HEK293 (cell line): ENCODE data around the gene VTN.
A peak's percentile ranks its signal among the peaks of the same experiment; 100 is the strongest.

Experiments
- CTCF ChIA-PET: fragments of 350-600 bp; formaldehyde crosslinking; extraction: SDS; loops from one replicate; lab custom pipeline; 2021; ENCODE audit warnings: antibody characterized with exemption; lab: Yijun Ruan, JAX
- POLR2A ChIA-PET: fragments of 300-600 bp; formaldehyde crosslinking; extraction: SDS; loops from one replicate; lab custom pipeline; 2020; ENCODE audit warnings: antibody characterized with exemption, inconsistent platforms; lab: Yijun Ruan, JAX
- H3K27ac ChIP-seq: fragments of 200-500 bp; sonication (Bioruptor generic); 2 replicates; pipeline ENCODE4 v1.5.1; 2014; ENCODE audit warnings: low read depth, low read length, control low read depth, inconsistent platforms; ENCODE audit errors: extremely low read depth
- H3K36me3 ChIP-seq, 2 experiments: fragments of 200-500 bp in 1 of 2; sonication (Bioruptor generic) in 1 of 2; 1 replicate in 1 of 2; 2 replicates in 1 of 2; pipeline ENCODE4 v1.5.1; 2014 to 2017; ENCODE audit warnings: inconsistent platforms in 2 of 2, low read length in 2 of 2; ENCODE audit not compliant: control insufficient read depth in 2 of 2, insufficient read depth in 1 of 2
- H3K4me1 ChIP-seq: fragments of 200-500 bp; sonication (Bioruptor generic); 2 replicates; pipeline ENCODE4 v1.5.1; 2014; ENCODE audit warnings: mild to moderate bottlenecking, low read length, inconsistent platforms; ENCODE audit not compliant: control insufficient read depth, insufficient read depth
- H3K4me3 ChIP-seq: 2 replicates; pipeline ENCODE4 v1.5.1; 2011; ENCODE audit warnings: low read depth, mild to moderate bottlenecking, control low read depth, low read length, moderate library complexity
- H3K9me3 ChIP-seq: fragments of 200-500 bp; sonication (Bioruptor generic); 2 replicates; pipeline ENCODE4 v1.5.1; 2014; ENCODE audit warnings: low read depth, low read length, inconsistent platforms; ENCODE audit not compliant: control insufficient read depth, insufficient read depth
- BCL11A ChIP-seq: fragments of 450-650 bp; formaldehyde crosslinking; IDR thresholded peaks from 2 replicates; pipeline ENCODE4 v1.5.1; 2016; ENCODE audit warnings: low read depth, missing biosample characterization, missing genetic modification characterization
- EGR2 ChIP-seq: fragments of 450-650 bp; formaldehyde crosslinking; IDR thresholded peaks from 2 replicates; pipeline ENCODE4 v1.5.1; 2016; ENCODE audit warnings: low read depth, missing biosample characterization, missing genetic modification characterization
- IKZF3 ChIP-seq: fragments of 450-650 bp; IDR thresholded peaks from 2 replicates; pipeline ENCODE4 v1.5.0; 2018; ENCODE audit warnings: missing biosample characterization, mild to moderate bottlenecking, missing genetic modification characterization, moderate library complexity
- KLF1 ChIP-seq: fragments of 450-650 bp; formaldehyde crosslinking; IDR thresholded peaks from 2 replicates; pipeline ENCODE4 v1.5.1; 2016; ENCODE audit warnings: missing biosample characterization, missing genetic modification characterization
- KLF8 ChIP-seq: fragments of 450-650 bp; formaldehyde crosslinking; IDR thresholded peaks from 2 replicates; pipeline ENCODE4 v1.5.1; 2016; ENCODE audit warnings: missing biosample characterization, missing genetic modification characterization
- REPIN1 ChIP-seq: fragments of 450-650 bp; formaldehyde crosslinking; IDR thresholded peaks from 2 replicates; pipeline ENCODE4 v1.5.1; 2017; ENCODE audit warnings: missing biosample characterization, missing genetic modification characterization, low read depth
- SP2 ChIP-seq: fragments of 450-650 bp; formaldehyde crosslinking; IDR thresholded peaks from 2 replicates; pipeline ENCODE4 v1.5.1; 2016; ENCODE audit warnings: missing biosample characterization, missing genetic modification characterization
- TRIM28 ChIP-seq: IDR thresholded peaks from 2 replicates; pipeline ENCODE4 v1.6.1; 2011; ENCODE audit warnings: low read length, control low read depth, borderline replicate concordance
- ZBTB20 ChIP-seq: fragments of 450-650 bp; formaldehyde crosslinking; IDR thresholded peaks from 2 replicates; pipeline ENCODE4 v1.5.1; 2016; ENCODE audit warnings: missing biosample characterization, missing genetic modification characterization
- ZBTB8A ChIP-seq: fragments of 450-650 bp; formaldehyde crosslinking; IDR thresholded peaks from 2 replicates; pipeline ENCODE4 v1.5.1; 2016; ENCODE audit warnings: missing biosample characterization, missing genetic modification characterization
- ZFP69B ChIP-seq: fragments of 450-650 bp; formaldehyde crosslinking; IDR thresholded peaks from 2 replicates; pipeline ENCODE4 v1.5.1; 2016; ENCODE audit warnings: missing biosample characterization, missing genetic modification characterization
- ZNF10 ChIP-seq: fragments of 450-650 bp; formaldehyde crosslinking; IDR thresholded peaks from 2 replicates; pipeline ENCODE4 v1.5.1; 2017; ENCODE audit warnings: missing biosample characterization, missing genetic modification characterization
- ZNF132 ChIP-seq: fragments of 450-650 bp; formaldehyde crosslinking; IDR thresholded peaks from 2 replicates; pipeline ENCODE4 v1.5.1; 2017; ENCODE audit warnings: missing biosample characterization, missing genetic modification characterization, borderline replicate concordance
- ZNF266 ChIP-seq: fragments of 450-650 bp; formaldehyde crosslinking; IDR thresholded peaks from 2 replicates; pipeline ENCODE4 v1.5.1; 2016; ENCODE audit warnings: missing biosample characterization, missing genetic modification characterization, low read depth
- ZNF292 ChIP-seq: fragments of 450-650 bp; formaldehyde crosslinking; IDR thresholded peaks from 2 replicates; pipeline ENCODE4 v1.5.1; 2016; ENCODE audit warnings: low read depth, missing biosample characterization, missing genetic modification characterization, borderline replicate concordance
- ZNF335 ChIP-seq: fragments of 450-650 bp; formaldehyde crosslinking; conservative IDR thresholded peaks from 2 replicates; pipeline ENCODE4 v1.5.1; 2016; ENCODE audit warnings: missing biosample characterization, missing genetic modification characterization
- ZNF391 ChIP-seq: fragments of 450-650 bp; formaldehyde crosslinking; IDR thresholded peaks from 2 replicates; pipeline ENCODE4 v1.5.1; 2016; ENCODE audit warnings: low read depth, missing biosample characterization, missing genetic modification characterization, borderline replicate concordance
- ZNF394 ChIP-seq: fragments of 450-650 bp; formaldehyde crosslinking; IDR thresholded peaks from 2 replicates; pipeline ENCODE4 v1.5.1; 2016; ENCODE audit warnings: missing biosample characterization, missing genetic modification characterization, mild to moderate bottlenecking, moderate library complexity, borderline replicate concordance
- ZNF404 ChIP-seq: fragments of 450-650 bp; formaldehyde crosslinking; IDR thresholded peaks from 2 replicates; pipeline ENCODE4 v1.5.1; 2017; ENCODE audit warnings: missing biosample characterization, missing genetic modification characterization
- ZNF549 ChIP-seq: fragments of 450-650 bp; IDR thresholded peaks from 2 replicates; pipeline ENCODE4 v1.5.1; 2018; ENCODE audit warnings: missing biosample characterization, missing genetic modification characterization, mild to moderate bottlenecking, inconsistent platforms, moderate library complexity
- ZNF701 ChIP-seq: fragments of 450-650 bp; formaldehyde crosslinking; IDR thresholded peaks from 2 replicates; pipeline ENCODE4 v1.5.1; 2016; ENCODE audit warnings: missing biosample characterization, missing genetic modification characterization
- ZNF707 ChIP-seq: fragments of 450-650 bp; formaldehyde crosslinking; IDR thresholded peaks from 2 replicates; pipeline ENCODE4 v1.5.1; 2016; ENCODE audit warnings: missing biosample characterization, missing genetic modification characterization
- ZXDB ChIP-seq: fragments of 450-650 bp; formaldehyde crosslinking; IDR thresholded peaks from 2 replicates; pipeline ENCODE4 v1.5.1; 2016; ENCODE audit warnings: missing biosample characterization, missing genetic modification characterization
- TF ChIP-seq, protein P1 (sequence below): fragments of 450-650 bp; formaldehyde crosslinking; IDR thresholded peaks from 2 replicates; pipeline ENCODE4 v1.5.1; 2016; ENCODE audit warnings: missing biosample characterization, missing genetic modification characterization, low read depth
- TF ChIP-seq, protein P2 (sequence below): fragments of 450-650 bp; formaldehyde crosslinking; IDR thresholded peaks from 2 replicates; pipeline ENCODE4; 2016; ENCODE audit warnings: missing biosample characterization, missing genetic modification characterization
- TF ChIP-seq, protein P3 (sequence below): fragments of 450-650 bp; formaldehyde crosslinking; conservative IDR thresholded peaks from 2 replicates; pipeline ENCODE4 v1.5.1; 2016; ENCODE audit warnings: low read depth, missing biosample characterization, missing genetic modification characterization

The VTN gene

DNA sequence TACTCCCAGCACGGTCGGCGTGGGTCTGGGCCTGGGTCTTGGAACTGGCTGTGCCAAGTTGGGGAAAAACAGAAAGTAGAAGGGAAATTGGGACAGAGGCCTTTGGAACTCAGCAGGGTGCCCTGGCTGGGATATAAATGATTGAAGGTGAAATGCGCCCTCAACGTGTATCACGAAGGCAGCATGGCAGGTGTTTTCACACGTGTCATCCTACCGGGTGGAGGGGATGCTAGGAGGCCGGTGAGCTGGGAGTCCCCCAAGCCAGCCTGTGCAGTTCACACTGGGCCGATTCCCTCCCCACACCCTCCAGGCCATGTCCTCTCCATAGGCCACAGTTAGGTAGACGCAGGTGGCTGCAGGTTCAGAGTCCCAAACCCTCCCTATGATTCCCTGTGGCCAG is 28.6 kb downstream of the VTN start:
- Histone ChIP-seq H3K4me1 (peaks cover 4% of the 10 kb centered on the region), H3K9me3 (no peaks in the 10 kb centered on the region), H3K27ac (no peak overlapping the region), H3K36me3 (peaks cover 9 to 75% of the 10 kb centered on the region in 2 experiments; a peak in 1 of 3 replicates), H3K4me3 (no peak overlapping the region)
- ChIA-PET CTCF (no interaction called here), POLR2A (interaction anchor here (1.0 kb wide), 1 partner anchor 10 kb away, joined by 3 read pairs; no protein-coding TSS in a partner anchor)
- TF ChIP-seq BCL11A (tag by site-specific recombination) (no peak), ZNF701 (no peak), ZFP69B (tag by site-specific recombination) (no peak), ZBTB20 (no peak), ZNF404 (tag by site-specific recombination) (no peak), REPIN1 (tag by site-specific recombination) (no peak), ZXDB (tag by site-specific recombination) (no peak), ZNF132 (tag by site-specific recombination) (no peak), ZNF707 (tag by site-specific recombination) (no peak), ZBTB8A (tag by site-specific recombination) (no peak), ZNF549 (no peak), KLF8 (tag by site-specific recombination) (no peak), ZNF394 (tag by site-specific recombination) (no peak), ZNF266 (tag by site-specific recombination) (no peak), SP2 (tag by site-specific recombination) (no peak)
- TF ChIP-seq, protein P1, sequence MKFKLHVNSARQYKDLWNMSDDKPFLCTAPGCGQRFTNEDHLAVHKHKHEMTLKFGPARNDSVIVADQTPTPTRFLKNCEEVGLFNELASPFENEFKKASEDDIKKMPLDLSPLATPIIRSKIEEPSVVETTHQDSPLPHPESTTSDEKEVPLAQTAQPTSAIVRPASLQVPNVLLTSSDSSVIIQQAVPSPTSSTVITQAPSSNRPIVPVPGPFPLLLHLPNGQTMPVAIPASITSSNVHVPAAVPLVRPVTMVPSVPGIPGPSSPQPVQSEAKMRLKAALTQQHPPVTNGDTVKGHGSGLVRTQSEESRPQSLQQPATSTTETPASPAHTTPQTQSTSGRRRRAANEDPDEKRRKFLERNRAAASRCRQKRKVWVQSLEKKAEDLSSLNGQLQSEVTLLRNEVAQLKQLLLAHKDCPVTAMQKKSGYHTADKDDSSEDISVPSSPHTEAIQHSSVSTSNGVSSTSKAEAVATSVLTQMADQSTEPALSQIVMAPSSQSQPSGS (tag by site-specific recombination) = no peak
- TF ChIP-seq, protein P2, sequence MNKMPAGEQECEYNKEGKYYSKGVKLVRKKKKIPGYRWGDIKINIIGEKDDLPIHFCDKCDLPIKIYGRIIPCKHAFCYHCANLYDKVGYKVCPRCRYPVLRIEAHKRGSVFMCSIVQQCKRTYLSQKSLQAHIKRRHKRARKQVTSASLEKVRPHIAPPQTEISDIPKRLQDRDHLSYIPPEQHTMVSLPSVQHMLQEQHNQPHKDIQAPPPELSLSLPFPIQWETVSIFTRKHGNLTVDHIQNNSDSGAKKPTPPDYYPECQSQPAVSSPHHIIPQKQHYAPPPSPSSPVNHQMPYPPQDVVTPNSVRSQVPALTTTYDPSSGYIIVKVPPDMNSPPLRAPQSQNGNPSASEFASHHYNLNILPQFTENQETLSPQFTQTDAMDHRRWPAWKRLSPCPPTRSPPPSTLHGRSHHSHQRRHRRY (tag by site-specific recombination) = no peak

DNA sequence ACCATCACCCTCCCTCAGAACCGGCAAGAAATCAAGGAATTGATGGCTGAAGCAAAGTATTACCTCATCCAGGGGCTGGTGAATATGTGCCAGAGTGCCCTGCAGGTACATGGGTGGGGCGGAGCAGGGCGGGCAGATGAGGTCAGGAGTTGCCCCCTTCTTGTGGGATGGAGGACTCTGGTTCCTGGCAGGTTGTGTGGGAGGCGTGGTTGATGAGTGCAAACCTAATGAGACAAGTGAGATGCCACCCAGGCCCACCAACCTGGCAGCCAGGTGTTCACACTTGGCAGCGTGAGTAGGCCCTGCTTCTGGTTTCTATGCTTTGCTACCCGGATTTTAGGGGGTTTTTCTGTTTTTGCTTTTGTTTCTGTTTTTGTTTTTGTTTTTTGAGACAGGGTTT is 29.7 kb downstream of the VTN start:
- peaks cover 6% of the 10 kb centered on the region for H3K4me1 ChIP-seq
- no peak overlapping the region for H3K27ac ChIP-seq
- H3K9me3 ChIP-seq = no peaks in the 10 kb centered on the region
- no peak overlapping the region for H3K4me3 ChIP-seq
- CTCF ChIA-PET = interaction anchor here (0.6 kb wide), 1 partner anchor 89 kb away, joined by 5 read pairs; no protein-coding TSS in a partner anchor
- no peak for TF ChIP-seq TRIM28
- 0 out of 2 replicates have a peak, but pooled peaks have one; percentile 20 for TF ChIP-seq KLF1
- no peak for TF ChIP-seq ZNF10 (tag by site-specific recombination)
- peak; percentile 33; the same call in 1 of the 2 replicates for TF ChIP-seq EGR2 (tag by site-specific recombination)
- TF ChIP-seq, all 188 proteins: peak for 2
- POLR2A ChIA-PET = interaction anchor here (0.7 kb wide), 1 partner anchor 16 kb away, joined by 3 read pairs; no protein-coding TSS in a partner anchor
- H3K36me3 ChIP-seq = peaks cover 5 to 64% of the 10 kb centered on the region in 2 experiments; a peak in 1 of 3 replicates

DNA sequence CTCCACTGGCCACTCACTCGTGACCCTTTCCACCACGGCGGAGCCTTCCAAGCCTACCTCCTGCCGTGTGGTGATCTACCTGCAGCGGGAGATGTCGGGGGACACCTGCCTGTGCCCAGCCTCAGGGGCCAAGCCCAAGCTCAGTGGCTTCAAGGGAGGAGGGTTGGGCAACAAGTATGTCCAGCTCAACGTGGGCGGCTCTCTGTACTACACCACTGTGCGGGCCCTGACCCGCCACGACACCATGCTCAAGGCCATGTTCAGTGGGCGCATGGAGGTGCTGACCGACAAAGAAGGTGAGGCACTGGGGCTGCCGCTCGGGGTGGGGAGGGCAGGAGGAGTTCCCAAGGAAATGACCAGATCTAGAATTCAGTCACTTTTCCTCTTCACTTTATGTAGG is 30.7 kb downstream of the VTN start:
- TF ChIP-seq ZXDB (tag by site-specific recombination) = no peak
- no peak for TF ChIP-seq ZNF335 (tag by site-specific recombination)
- TF ChIP-seq IKZF3 (tag by site-specific recombination) = no peak
- no peak for TF ChIP-seq ZNF391 (tag by site-specific recombination)
- TF ChIP-seq, protein P3, sequence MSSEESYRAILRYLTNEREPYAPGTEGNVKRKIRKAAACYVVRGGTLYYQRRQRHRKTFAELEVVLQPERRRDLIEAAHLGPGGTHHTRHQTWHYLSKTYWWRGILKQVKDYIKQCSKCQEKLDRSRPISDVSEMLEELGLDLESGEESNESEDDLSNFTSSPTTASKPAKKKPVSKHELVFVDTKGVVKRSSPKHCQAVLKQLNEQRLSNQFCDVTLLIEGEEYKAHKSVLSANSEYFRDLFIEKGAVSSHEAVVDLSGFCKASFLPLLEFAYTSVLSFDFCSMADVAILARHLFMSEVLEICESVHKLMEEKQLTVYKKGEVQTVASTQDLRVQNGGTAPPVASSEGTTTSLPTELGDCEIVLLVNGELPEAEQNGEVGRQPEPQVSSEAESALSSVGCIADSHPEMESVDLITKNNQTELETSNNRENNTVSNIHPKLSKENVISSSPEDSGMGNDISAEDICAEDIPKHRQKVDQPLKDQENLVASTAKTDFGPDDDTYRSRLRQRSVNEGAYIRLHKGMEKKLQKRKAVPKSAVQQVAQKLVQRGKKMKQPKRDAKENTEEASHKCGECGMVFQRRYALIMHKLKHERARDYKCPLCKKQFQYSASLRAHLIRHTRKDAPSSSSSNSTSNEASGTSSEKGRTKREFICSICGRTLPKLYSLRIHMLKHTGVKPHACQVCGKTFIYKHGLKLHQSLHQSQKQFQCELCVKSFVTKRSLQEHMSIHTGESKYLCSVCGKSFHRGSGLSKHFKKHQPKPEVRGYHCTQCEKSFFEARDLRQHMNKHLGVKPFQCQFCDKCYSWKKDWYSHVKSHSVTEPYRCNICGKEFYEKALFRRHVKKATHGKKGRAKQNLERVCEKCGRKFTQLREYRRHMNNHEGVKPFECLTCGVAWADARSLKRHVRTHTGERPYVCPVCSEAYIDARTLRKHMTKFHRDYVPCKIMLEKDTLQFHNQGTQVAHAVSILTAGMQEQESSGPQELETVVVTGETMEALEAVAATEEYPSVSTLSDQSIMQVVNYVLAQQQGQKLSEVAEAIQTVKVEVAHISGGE (tag by site-specific recombination) = no peak
- TF ChIP-seq ZNF292 = no peak
- CTCF ChIA-PET = interaction anchor here (1.0 kb wide), 1 partner anchor 77 kb away, joined by 3 read pairs; no protein-coding TSS in a partner anchor
- Histone ChIP-seq H3K9me3 (no peaks in the 10 kb centered on the region), H3K36me3 (peaks cover 5 to 54% of the 10 kb centered on the region in 2 experiments; a peak in 1 of 3 replicates), H3K27ac (no peak overlapping the region), H3K4me1 (peaks cover 9% of the 10 kb centered on the region), H3K4me3 (no peak overlapping the region)
- POLR2A ChIA-PET = interaction anchor here (0.7 kb wide), 1 partner anchor 41 kb away, joined by 3 read pairs; no protein-coding TSS in a partner anchor
